Renal pelvis (tissue), 4 donors: ENCODE results near the gene NR2C1. TPM values are rescaled to one million over a fixed set of nuclear protein-coding genes. Genes with fewer than 3 reads are reported as not detected.
"Not testable (repeated sequence)": the region's sequence is repeated elsewhere in the genome, so short reads cannot be mapped to it uniquely, and the experiment has no call there.

Experiments
- DNase-seq: peaks from one replicate; pipeline ENCODE4 v3.0.0-alpha.2; 2013
- polyA plus RNA-seq, 3 donors: library from polyadenylated mRNA; unstranded; fragments of 120-200 nt; gene quantifications; one replicate each; pipeline ENCODE4 v1.2.1, GENCODE V29; 2013; ENCODE audit not compliant: insufficient read length in 3 of 3

NR2C1 gene
- polyA plus RNA-seq, 3 donors = 62.1 to 80.6 (median 76.5) TPM

- no peak for DNase-seq
These were observed 58.9 kb downstream of the NR2C1 start for GRCh38 chr12:95014554-95014953.

DNA sequence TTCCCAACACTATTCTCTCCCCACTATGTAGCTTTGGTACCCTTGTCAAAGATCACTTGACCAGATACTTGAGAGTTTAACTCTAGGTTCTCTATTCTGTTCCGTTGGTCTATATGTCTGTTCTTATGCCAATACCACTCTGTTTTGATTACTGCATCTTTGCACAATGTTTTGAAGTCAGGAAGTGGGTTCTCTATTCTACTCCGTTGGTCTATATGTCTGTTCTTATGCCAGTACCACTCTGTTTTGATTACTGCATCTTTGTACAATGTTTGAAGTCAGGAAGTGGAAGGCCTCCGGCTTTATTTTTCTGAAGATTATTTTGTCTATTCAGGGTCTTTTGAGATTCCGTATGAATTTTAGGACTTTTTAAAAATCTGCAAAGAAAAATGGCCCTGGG is 67.2 kb downstream of the NR2C1 start:
- no peak for DNase-seq

DNA sequence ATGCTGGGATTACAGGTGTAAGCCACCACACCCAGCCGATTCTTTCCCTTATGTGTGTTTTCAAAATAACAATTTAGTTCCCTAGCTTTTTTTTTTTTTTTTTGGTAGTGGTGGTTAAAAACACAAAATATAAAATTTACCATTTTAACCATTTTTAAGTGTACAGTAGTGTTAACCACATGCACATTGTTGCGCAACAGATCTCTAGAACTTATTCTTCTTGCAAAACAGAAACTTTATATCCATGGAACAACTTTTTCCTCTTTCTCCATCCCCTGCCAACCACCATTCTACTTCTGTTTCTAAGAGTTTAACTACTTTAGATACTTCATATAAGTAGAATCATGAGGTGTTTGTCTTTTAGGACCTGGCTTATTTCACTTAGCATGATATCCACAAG is 68.8 kb downstream of the NR2C1 start:
- DNase-seq = no peak

DNA sequence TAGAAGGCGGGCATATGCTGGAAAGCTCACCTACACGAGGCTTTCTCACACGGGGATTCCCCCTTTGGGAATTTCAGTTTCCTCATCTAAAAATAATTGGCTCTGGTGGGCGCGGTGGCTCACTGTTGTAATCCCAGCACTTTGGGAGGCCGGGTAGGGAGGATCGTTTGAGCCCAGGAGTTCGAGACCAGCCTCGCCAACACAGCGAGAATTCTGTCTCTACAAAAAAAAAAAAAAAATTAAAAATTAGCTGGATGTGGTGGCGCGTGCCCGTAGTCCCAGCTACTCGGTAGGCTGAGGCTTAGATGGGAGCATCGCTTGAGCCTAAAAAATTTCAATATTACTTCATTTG is 69.5 kb downstream of the NR2C1 start:
- no peak for DNase-seq

- peak; percentile 95 for DNase-seq
These were observed 70.1 kb downstream of the NR2C1 start, which contains the start of gene NDUFA12 for GRCh38 chr12:95003213-95003920. NDUFA12 (minus strand) TSS chr12:95003697; CDS start chr12:95003680, 17 bp downstream.

DNA sequence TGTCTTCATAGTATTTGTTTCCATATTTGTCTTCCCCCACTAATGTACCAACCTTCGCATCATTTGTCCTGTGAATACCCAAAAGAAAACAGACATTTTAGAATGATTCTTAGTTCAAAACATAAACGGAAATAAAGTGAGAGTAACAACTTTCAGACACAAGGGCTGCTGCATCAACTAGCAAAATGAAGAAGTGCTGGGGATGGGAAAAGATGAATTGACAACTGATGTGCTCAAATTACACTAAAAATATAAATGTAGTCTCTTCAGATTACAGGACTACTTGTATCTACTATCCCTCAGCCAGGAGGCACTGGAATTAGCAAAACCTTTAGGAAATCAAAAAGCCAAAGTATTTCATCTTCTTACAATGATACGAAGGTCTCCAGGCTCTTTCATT is 70.7 kb downstream of the NR2C1 start:
- no peak for DNase-seq

DNA sequence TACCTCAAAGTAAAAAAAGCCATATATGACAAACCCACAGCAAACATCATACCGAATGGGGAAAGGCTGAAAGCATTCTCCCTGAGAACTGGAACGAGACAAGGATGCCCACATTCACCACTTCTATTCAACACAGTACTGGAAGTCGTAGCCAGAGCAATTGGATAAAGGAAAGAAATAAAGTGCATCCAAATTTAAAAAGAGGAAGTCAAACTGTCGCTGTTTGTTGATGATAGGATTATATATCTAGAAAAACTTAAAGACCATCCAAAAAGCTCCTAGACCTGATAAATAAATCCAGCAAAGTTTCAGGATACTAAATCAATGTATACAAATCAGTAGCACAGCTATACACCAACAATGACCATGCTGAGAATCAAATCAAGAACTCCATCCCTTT is 75.1 kb downstream of the NR2C1 start:
- DNase-seq = no peak

- no peak for DNase-seq
These were observed 75.7 kb downstream of the NR2C1 start for GRCh38 chr12:94997726-94998125.

GRCh38 chr12:94997061-94997460 is 76.4 kb downstream of the NR2C1 start:
- DNase-seq = no peak

DNA sequence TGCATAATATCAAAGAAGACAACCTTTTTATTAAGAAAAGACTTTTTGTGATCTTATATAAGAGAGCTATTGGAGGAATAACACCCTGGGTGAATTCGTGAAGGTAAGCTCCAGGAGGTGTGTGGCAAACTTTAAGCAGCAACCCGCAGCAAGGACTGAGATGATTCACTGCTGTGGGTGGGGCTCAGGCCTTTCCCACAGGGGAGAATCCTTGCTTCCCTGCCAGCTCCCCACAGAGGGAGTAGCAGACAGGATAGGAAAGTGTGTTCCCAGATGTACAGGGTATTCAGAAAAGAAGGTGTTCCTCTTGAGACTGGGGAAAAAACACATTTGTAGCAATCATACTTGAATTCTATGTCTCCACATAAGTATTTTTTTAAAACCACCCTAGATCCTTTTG is 79.1 kb downstream of the NR2C1 start:
- no peak for DNase-seq

GRCh38 chr12:94993855-94994254 is 79.6 kb downstream of the NR2C1 start:
- not testable (repeated sequence) for DNase-seq

- DNase-seq = no peak
These were observed 83.2 kb downstream of the NR2C1 start for GRCh38 chr12:94990222-94990621.

- DNase-seq = no peak
These were observed 84.9 kb downstream of the NR2C1 start for GRCh38 chr12:94988471-94988870.

DNA sequence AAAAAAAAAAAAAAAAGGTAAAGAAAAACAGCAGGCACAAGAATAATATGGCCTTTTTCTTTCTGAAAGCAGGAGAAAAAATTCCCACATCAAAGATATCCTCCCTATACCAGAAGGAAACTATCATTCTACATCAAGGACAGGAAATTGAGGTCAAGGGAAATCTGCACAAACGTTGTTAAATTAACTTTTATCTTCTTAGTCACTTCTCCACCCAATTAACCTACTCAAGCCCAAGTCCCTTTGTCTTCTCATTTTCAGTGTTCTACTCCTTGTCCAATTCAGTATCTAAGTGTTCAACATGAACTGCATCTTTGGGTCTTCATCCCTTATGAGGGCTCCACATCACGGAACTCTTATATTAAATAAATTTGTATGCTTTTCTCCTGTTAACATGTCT is 85.6 kb downstream of the NR2C1 start:
- no peak for DNase-seq

DNA sequence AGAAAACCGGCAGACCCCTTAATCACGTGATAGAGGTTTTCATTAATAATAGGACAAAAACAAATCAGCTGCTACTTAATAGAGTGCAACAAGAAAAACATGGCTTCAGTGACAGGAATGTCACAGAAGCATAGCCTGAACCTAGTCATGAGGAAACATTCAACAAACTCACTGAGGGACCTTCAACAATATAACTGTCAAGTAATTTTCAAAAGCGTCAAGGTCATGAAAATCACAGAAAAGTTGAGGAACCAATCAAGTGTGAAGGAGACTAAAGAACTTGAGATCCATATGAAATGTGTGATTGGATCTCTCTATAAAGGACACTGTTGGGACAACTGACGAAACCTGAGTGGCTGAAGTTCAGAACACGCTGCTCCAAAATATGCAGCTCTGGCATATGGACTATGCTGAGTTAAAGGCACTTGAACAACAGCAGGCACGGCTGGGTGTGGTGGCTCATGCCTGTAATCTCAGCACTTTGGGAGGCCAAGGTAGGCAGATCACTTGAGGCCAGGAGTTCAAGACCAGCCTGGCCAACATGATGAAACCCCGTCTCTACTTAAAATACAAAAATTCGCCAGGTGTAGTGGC is 86.2 kb downstream of the NR2C1 start:
- DNase-seq = no peak

DNA sequence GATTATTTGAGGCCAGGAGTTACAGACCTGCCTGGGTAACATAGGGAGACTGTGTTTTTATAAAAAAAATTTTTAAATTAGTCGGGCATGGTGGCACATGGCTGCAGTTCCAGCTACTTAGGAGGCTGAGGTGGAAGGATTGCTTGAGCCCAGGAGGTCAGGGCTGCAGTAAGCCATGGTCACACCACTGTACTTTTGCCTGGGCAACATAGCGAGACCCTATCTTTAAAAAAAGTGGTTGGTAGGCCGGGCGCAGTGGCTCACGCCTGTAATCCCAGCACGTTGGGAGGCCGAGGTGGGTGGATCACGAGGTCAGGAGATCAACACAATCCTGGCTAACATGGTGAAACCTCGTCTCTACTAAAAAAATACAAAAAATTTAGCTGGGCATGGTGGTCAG is 88.3 kb downstream of the NR2C1 start:
- DNase-seq = not testable (repeated sequence)

GRCh38 chr12:94983321-94983720 is 90.1 kb downstream of the NR2C1 start:
- DNase-seq = no peak

- DNase-seq = no peak
These were observed 91.0 kb downstream of the NR2C1 start for GRCh38 chr12:94982456-94982855.

- no peak for DNase-seq
These were observed 92.8 kb downstream of the NR2C1 start for GRCh38 chr12:94980577-94980976.

GRCh38 chr12:94979941-94980340 is 93.5 kb downstream of the NR2C1 start:
- no peak for DNase-seq

- no peak for DNase-seq
These were observed 95.5 kb downstream of the NR2C1 start for GRCh38 chr12:94977766-94978468.

GRCh38 chr12:94973221-94973620 is 100.2 kb downstream of the NR2C1 start:
- no peak for DNase-seq

- DNase-seq = no peak
These were observed 100.6 kb downstream of the NR2C1 start for GRCh38 chr12:94972795-94973194.
